ENCODE results near the gene MICB.
"Not testable (repeated sequence)": the region's sequence is repeated elsewhere in the genome, so short reads cannot be mapped to it uniquely, and the experiment has no call there.

MICB gene

DNA sequence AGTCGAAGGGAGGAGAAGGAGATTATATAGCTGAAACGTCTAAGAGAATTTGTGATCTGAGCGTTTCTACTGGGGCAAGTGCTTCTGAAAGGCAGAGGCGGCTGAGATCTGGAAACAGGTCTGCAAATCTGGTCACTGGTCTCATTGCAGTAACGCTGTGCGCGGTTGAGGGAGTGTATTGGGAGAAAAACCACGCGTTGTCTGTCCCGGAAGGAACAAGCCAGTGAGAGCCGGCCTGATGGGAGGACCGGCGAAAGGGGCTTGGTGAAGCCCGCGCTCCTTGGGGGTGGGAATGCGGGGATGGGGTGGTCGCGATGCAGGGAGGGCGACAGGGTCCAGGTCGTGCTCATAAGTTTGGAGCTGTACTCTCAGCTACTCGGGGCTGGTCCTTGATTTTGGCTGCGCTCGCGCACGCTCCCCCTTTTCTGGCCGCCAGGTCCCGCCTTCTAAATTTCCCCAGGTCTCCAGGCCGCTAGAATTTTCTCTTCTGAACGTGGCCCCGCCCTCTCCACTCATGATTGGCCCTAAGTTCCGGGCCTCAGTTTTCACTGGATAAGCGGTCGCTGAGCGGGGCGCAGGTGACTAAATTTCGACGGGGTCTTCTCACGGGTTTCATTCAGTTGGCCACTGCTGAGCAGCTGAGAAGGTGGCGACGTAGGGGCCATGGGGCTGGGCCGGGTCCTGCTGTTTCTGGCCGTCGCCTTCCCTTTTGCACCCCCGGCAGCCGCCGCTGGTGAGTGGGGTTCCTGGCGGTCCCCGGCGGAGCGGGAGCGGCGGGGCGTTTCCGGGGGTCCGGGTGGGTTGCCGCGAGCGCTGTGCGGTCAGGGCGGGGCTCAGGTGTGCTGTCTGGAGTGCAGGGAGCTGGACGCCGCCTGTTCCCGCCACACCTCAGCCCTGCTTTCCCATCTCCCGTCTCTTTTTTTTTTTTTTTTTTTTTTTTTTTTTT is at the start of gene MICB:
MICB (plus strand) TSS at position 615 of the 946 bp plus-strand sequence; CDS start at position 664, 49 bp downstream.
- DNase-seq, result peak; percentile 83
- Histone ChIP-seq H3K27ac (no peak within 1 kb of the TSS), H3K9me3 (ENCODE audit: severe bottlenecking) (no peaks in the 10 kb centered on the region), H3K36me3 (no peaks in the 10 kb centered on the region), H3K27me3 (ENCODE audit: insufficient read depth, low read depth, severe bottlenecking) (peaks cover 2% of the 10 kb centered on the region), H3K4me3 (ENCODE audit: low read depth, low read length) (peak within 1 kb of the TSS; percentile 53)
- TF ChIP-seq, protein P1, sequence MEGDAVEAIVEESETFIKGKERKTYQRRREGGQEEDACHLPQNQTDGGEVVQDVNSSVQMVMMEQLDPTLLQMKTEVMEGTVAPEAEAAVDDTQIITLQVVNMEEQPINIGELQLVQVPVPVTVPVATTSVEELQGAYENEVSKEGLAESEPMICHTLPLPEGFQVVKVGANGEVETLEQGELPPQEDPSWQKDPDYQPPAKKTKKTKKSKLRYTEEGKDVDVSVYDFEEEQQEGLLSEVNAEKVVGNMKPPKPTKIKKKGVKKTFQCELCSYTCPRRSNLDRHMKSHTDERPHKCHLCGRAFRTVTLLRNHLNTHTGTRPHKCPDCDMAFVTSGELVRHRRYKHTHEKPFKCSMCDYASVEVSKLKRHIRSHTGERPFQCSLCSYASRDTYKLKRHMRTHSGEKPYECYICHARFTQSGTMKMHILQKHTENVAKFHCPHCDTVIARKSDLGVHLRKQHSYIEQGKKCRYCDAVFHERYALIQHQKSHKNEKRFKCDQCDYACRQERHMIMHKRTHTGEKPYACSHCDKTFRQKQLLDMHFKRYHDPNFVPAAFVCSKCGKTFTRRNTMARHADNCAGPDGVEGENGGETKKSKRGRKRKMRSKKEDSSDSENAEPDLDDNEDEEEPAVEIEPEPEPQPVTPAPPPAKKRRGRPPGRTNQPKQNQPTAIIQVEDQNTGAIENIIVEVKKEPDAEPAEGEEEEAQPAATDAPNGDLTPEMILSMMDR (IDR thresholded peaks at IDR 0.05; ENCODE audit: low read depth, low read length), result no peak

DNA sequence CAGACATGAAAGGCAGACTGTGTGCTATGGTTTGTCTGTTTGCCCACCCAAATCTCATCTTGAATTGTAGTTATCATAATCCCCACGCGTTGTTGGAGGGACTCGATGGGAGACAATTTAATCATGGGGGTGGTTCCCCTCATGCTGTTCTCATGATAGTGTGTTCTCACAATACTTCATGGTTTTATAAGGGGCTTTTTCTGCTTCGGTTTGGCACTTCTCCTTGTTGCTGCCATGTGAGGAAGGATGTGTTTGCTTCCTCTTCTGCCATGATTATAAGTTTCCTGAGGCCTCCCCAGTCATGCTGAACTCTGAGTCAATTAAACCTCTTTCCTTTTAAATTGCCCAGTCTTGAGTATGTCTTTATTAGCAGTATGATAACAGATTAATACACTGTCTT is 47.2 kb upstream of the MICB start:
- no peak for DNase-seq
- peaks cover 11% of the 10 kb centered on the region for H3K9me3 ChIP-seq (ENCODE audit: severe bottlenecking)
- H3K4me3 ChIP-seq (ENCODE audit: low read depth, low read length), result no peak overlapping the region
- no peak overlapping the region for H3K27ac ChIP-seq
- H3K36me3 ChIP-seq, result no peaks in the 10 kb centered on the region
- TF ChIP-seq, protein P1 (IDR thresholded peaks at IDR 0.05; ENCODE audit: low read depth, low read length), result no peak
- H3K27me3 ChIP-seq (ENCODE audit: insufficient read depth, low read depth, severe bottlenecking), result no peaks in the 10 kb centered on the region

DNA sequence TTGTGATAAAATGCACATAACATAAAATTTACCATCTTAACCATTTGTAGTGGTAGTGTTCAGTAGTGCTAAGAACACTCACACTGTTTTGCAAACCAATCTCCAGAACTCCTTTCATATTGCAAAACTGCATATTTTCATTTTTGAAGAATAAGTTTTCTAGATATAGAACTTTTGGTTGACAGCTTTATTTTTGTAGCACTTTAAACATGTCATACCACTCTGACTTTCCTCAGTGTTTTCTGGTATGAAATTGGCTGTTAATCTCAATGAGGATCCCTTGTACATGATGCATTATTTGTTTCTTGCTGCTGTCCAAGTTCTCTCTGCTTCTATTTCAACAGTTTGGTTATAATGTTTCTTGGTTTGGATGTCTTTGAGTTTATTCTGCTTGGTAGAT is 45.1 kb upstream of the MICB start:
- Histone ChIP-seq H3K36me3 (no peaks in the 10 kb centered on the region), H3K27me3 (ENCODE audit: insufficient read depth, low read depth, severe bottlenecking) (no peaks in the 10 kb centered on the region), H3K9me3 (ENCODE audit: severe bottlenecking) (peaks cover 9% of the 10 kb centered on the region), H3K27ac (no peak overlapping the region), H3K4me3 (ENCODE audit: low read depth, low read length) (no peak overlapping the region)
- TF ChIP-seq, protein P1 (IDR thresholded peaks at IDR 0.05; ENCODE audit: low read depth, low read length), result no peak
- no peak for DNase-seq

DNA sequence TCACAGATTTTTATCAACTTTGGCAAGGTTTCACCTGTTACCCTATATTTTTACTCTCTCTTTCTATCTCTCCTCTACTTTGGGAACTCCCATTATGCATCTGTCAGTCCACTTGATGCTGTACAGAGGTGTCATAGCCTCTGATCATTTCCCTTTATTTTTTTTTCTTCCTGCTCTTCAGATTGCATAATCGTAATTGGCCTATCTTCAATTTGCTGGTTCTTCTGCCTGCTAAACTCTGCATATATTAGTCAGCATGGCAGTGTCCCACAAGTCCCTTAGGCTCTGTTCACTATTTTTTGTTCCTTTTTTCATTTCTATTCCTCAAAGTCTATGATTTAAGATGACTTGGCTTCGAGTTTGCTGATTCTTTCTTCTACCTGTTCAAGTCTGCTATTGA is 44.7 kb upstream of the MICB start:
- Histone ChIP-seq H3K36me3 (no peaks in the 10 kb centered on the region), H3K27ac (no peak overlapping the region), H3K27me3 (ENCODE audit: insufficient read depth, low read depth, severe bottlenecking) (no peaks in the 10 kb centered on the region), H3K9me3 (ENCODE audit: severe bottlenecking) (peaks cover 8% of the 10 kb centered on the region), H3K4me3 (ENCODE audit: low read depth, low read length) (no peak overlapping the region)
- TF ChIP-seq, protein P1 (IDR thresholded peaks at IDR 0.05; ENCODE audit: low read depth, low read length), result no peak
- DNase-seq, result no peak

DNA sequence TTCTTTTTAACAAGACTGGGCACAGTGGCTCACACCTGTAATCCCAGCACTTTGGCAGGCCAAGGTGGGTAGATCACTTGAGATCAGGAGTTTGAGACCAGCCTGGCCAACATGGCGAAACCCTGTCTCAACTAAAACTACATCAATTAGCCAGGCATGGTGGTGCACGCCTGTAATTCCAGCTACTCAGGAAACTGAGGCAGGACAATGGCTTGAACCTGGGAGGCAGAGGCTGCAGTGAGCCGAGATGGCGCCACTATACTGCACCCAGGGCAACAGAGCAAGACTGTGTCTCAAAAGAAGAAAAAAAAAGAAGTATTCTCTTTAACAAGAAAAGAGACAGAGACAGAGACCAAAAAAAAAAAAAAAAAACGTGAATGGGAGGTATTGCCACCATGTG is 38.1 kb upstream of the MICB start:
- not testable (repeated sequence) for H3K27ac ChIP-seq; H3K9me3 ChIP-seq (ENCODE audit: severe bottlenecking); H3K36me3 ChIP-seq; H3K4me3 ChIP-seq (ENCODE audit: low read depth, low read length); H3K27me3 ChIP-seq (ENCODE audit: insufficient read depth, low read depth, severe bottlenecking); DNase-seq

DNA sequence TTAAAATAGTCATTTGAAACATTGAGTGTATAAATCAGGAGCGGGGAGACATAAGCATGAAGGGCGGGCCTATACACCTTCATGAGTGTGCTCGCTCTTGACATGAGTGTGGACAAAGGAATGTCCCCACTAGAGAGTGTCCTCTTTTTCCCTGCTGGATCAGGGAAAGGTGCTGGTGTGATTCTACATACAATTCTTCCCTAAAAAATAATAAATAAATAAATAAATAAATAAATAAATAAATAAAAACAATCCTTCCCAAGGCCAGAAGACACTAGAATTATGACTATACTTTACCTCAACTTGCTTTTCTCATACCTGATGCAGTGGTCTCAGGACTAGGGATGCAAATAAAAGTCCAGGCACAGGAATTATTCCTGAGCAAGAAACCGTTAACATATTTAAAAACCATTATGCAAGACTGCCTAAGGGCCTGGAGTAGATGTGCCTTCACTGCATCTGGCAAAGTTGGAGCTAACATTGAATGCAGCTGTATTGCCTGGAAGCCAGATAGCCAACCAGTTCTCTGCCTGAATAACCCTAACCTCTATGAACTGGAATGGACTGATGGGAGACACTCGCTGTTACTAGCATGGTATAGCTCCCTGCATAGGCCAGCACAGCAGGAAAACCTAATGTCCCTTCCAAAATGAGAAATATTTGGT is 37.5 kb upstream of the MICB start:
- H3K9me3 ChIP-seq (ENCODE audit: severe bottlenecking), result no peaks in the 10 kb centered on the region
- DNase-seq, result no peak
- no peaks in the 10 kb centered on the region for H3K36me3 ChIP-seq
- no peak overlapping the region for H3K4me3 ChIP-seq (ENCODE audit: low read depth, low read length)
- TF ChIP-seq, protein P1 (IDR thresholded peaks at IDR 0.05; ENCODE audit: low read depth, low read length), result no peak
- H3K27ac ChIP-seq, result no peak overlapping the region
- no peaks in the 10 kb centered on the region for H3K27me3 ChIP-seq (ENCODE audit: insufficient read depth, low read depth, severe bottlenecking)

Measured in WERI-Rb-1 (cell line).